NCI-H1417 (cell line): ENCODE measurements around the gene RHPN2.
A peak's percentile ranks its signal among the peaks of the same experiment; 100 is the strongest.

Source experiments
- DNase-seq, 3 experiments: peaks; one replicate each; lab custom pipeline; 2025; lab: John Stamatoyannopoulos, UW

RHPN2 gene

DNA sequence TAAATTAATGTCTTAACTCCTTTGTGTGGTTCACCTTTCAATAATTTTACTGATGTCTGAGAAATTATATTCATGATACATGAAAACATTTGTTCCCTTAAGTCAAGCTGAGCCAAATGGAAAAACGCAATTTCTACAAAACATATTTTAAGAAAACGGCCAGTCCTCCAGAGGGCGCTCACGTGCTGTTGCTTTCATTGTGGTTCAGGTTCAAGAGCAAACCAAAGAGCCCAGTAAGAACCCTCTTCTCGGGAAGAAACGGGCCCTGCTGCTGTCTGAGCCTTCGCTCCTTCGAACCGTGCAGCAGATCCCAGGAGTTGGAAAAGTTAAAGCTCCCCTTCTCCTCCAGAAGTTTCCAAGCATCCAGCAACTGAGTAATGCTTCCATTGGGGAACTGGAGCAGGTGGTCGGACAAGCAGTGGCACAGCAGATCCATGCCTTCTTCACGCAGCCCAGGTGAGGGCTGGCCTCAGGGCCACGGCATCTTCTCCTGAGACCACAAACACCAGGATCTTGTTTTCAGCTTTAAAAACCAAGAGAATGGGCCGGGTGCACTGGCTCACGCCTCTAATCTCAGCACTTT lies 88.4 kb downstream of the RHPN2 start:
- peak; percentile 22 to 83 (median 72) for DNase-seq

GRCh38 chr19:32971715-32972540 lies 92.8 kb downstream of the RHPN2 start, which contains the start of the genes CEP89 and FAAP24:
TSS of gene CEP89 (minus strand) at chr19:32971958. CDS start at chr19:32971874, 84 bp downstream.
TSS of gene FAAP24 (plus strand) at chr19:32972242. CDS start at chr19:32973197, 955 bp downstream.
- DNase-seq = peak; percentile 99 to 100 (median 99)

DNA sequence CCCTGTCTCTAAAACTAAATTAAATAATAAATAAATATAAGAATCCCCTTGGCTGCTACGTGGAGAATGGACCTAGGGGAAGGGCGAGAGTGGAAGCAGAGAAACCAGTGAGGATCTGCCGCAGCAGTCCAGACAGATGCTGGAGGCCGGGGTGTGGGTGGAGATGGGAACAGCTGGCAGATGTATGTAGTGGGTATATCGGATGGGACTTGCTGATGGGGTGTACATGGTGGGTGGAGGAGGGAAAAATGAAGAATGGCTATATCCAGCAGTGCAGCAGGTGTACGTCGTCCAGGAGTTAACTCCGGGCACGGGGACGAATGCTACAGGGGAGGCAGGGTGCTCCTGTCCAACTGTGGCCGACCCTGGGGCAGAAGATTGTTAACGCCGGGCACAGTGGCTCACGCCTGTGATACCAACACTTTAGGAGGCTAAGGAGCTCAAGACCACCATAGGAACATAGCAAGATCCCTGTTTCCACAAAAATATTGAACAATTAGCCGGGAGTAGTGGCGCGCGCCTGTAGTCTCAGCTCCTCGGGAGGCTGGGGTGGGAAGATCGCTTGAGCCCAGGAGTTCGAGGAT lies 93.6 kb downstream of the RHPN2 start:
- DNase-seq = peak in 2 of 3 experiments; percentile 22 to 47

- DNase-seq = no peak
Measured at GRCh38 chr19:32969549-32969948, 95.1 kb downstream of the RHPN2 start.

DNA sequence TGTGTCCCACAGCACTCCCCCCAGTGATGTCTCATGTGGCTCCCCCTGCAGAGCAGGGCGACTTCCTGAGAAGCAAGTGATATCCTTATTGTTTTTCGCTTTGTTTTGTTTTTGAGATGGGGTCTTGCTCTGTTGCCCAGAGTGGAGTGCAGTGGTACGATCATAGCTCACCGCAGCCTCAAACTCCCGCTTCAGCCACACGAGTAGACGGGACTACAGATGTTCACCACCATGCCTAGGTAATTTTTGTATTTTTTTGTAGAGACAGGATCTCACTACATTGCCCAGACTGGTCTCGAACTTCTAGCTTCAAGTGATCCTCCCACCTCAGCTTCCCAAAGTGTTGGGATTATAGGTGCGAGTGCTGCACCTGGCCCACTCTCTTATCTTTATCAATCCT lies 97.9 kb downstream of the RHPN2 start:
- no peak for DNase-seq

DNA sequence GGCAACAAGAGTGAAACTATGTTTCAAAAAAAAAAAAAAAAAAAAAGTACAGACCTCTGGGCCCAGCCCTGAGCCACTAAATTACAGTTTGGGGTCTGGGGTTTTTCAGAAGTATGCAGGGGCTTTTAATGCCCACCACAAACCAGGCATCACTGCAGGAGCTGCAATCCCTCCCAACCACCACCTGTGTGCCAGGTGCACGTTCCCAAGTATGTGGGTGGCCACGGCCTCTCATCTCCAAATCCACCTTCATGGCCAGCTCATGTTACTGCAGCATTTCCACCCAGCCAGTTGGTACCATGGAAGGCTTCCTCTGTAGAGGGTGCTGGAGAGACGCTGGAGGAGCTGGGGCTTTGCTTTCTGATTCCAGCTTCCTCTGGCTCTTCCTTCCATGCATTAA lies 119.4 kb downstream of the RHPN2 start:
- peak in 1 of 3 experiments; percentile 20 for DNase-seq

- peak in 1 of 3 experiments; percentile 11 for DNase-seq
Measured at GRCh38 chr19:32941273-32941672, 123.4 kb downstream of the RHPN2 start.

GRCh38 chr19:32936065-32936464 lies 128.6 kb downstream of the RHPN2 start:
- DNase-seq = no peak

DNA sequence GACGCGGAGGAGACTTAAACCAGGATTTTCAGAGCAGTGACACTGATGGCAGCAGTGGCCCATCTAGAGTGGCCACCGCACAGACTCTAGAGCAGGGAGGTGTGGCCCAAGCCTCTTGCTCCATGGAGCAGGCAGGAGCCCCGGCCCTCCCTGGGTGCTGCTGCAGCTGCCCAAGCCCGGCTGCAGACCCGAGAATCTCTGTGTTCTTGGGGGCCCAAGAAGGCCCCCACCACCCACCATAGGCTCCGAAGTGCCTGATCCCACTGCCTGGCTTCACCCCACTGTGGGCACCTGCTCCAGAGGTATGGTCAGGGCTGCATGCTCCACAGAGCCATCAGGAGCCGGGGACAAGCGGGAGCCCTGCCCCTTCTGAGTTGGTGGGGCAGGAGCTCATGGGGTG lies 129.1 kb downstream of the RHPN2 start:
- DNase-seq = no peak

DNA sequence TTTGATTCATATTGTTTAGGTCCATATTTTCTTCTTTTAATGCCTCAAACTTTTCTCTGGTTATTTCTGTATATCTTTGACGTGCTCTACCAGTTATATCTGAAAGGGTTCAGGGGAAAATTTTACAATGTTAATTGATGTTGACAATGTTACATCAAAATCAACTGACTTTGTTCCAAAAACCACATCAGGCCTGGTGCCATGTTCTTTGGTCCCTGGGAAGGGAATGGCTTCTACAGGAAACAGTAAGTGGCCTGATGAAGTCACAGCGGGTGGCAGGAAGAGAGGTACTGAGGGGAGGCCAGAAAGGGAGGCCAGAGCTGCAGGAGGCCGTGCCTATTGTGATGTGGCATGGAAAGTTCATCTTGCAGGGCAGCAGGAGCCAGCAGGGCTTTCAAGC lies 131.1 kb downstream of the RHPN2 start:
- no peak for DNase-seq

- DNase-seq = no peak
Measured at GRCh38 chr19:32930567-32930966, 134.1 kb downstream of the RHPN2 start.

DNA sequence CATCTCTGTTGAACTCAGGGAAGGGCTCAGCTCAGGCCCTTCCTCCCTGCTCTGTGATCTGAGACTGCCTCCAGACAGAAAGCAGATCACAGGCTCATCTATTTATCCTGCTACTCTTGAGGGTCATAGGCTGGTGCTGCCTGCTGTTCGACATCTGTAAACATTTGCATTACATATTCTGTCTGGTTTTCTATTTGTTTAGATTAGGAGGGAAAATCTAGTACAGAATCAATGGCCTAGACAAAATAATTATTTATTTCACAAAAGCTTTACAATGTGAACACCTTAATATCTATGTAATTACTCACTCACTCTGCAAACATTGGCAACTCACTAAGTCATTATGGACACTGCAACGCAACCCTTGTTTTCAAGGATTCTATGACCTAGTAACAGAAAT lies 135.9 kb downstream of the RHPN2 start:
- DNase-seq = peak in 2 of 3 experiments; percentile 56 to 80
